ENCODE data around the gene PTPRD.

GRCh38 chr9:8852301-8852864, 1760.4 kb downstream of the PTPRD start:
- TF ChIP-seq CTCF (conservative IDR thresholded peaks at IDR 0.05 in 1 of 2, IDR thresholded peaks at IDR 0.05 in 1 of 2; ENCODE audit: low read depth in 1 of 2, low read length in 2 of 2), result no peak
- TF ChIP-seq EZH2 (IDR thresholded peaks at IDR 0.05; ENCODE audit: low read length, missing control alignments), result no peak

Data from fibroblast of lung (primary cell).